HG03571 (cell line): ENCODE measurements around the gene FAM9A.
"Not testable (repeated sequence)": the region's sequence is repeated elsewhere in the genome, so short reads cannot be mapped to it uniquely, and the experiment has no call there.

Experiments
- ATAC-seq: cut with Tn5 transposase; IDR thresholded peaks from one replicate; pipeline ENCODE4 v1.9.1; 2021; ENCODE audit not compliant: unreplicated experiment

FAM9A gene

GRCh38 chrX:8805046-8805445, 3.9 kb upstream of the FAM9A start:
- ATAC-seq, result no peak

- ATAC-seq, result no peak
Measured at GRCh38 chrX:8803326-8803725, 2.1 kb upstream of the FAM9A start.

GRCh38 chrX:8800351-8800750, 832 bp downstream of the FAM9A start:
- not testable (repeated sequence) for ATAC-seq

GRCh38 chrX:8799281-8799680, 1.9 kb downstream of the FAM9A start:
- not testable (repeated sequence) for ATAC-seq

- ATAC-seq, result not testable (repeated sequence)
Measured at GRCh38 chrX:8798702-8799101, 2.5 kb downstream of the FAM9A start.

GRCh38 chrX:8787119-8787518, 14.1 kb downstream of the FAM9A start:
- not testable (repeated sequence) for ATAC-seq

- ATAC-seq, result no peak
Measured at GRCh38 chrX:8784162-8784561, 17.0 kb downstream of the FAM9A start.

GRCh38 chrX:8783714-8784098, 17.5 kb downstream of the FAM9A start:
- no peak for ATAC-seq

- no peak for ATAC-seq
Measured at GRCh38 chrX:8783097-8783713, 18.0 kb downstream of the FAM9A start.

GRCh38 chrX:8782595-8782994, 18.6 kb downstream of the FAM9A start:
- ATAC-seq, result no peak

GRCh38 chrX:8781921-8782320, 19.3 kb downstream of the FAM9A start:
- ATAC-seq, result not testable (repeated sequence)

- ATAC-seq, result no peak
Measured at GRCh38 chrX:8773117-8773516, 28.1 kb downstream of the FAM9A start.

GRCh38 chrX:8760021-8760420, 41.2 kb downstream of the FAM9A start:
- ATAC-seq, result no peak

GRCh38 chrX:8758706-8759105, 42.5 kb downstream of the FAM9A start:
- not testable (repeated sequence) for ATAC-seq

- not testable (repeated sequence) for ATAC-seq
Measured at GRCh38 chrX:8757609-8758389, 43.4 kb downstream of the FAM9A start.

GRCh38 chrX:8755813-8756212, 45.4 kb downstream of the FAM9A start:
- ATAC-seq, result no peak

GRCh38 chrX:8755116-8755515, 46.1 kb downstream of the FAM9A start:
- ATAC-seq, result no peak

- no peak for ATAC-seq
Measured at GRCh38 chrX:8749697-8750096, 51.5 kb downstream of the FAM9A start.

GRCh38 chrX:8748855-8749254, 52.3 kb downstream of the FAM9A start:
- no peak for ATAC-seq

- no peak for ATAC-seq
Measured at GRCh38 chrX:8743126-8743732, 58.0 kb downstream of the FAM9A start.

GRCh38 chrX:8741981-8742380, 59.2 kb downstream of the FAM9A start:
- ATAC-seq, result no peak
